RWPE2 (cell line): ENCODE data around the gene SNTN.
A peak's percentile ranks its signal among the peaks of the same experiment; 100 is the strongest.

Source experiments
- ATAC-seq: fragments of 200-7000 bp; cut with Tn5 transposase; 3 replicates; pipeline ENCODE4 v1.9.1; 2021; ENCODE audit warnings: low read depth
- DNase-seq: peaks from one replicate; pipeline ENCODE4 v3.0.0-alpha.2; 2020; ENCODE audit warnings: low spot score
- H3K27ac ChIP-seq: fragments of 450-650 bp; 2 replicates; pipeline ENCODE4 v1.5.1; 2017; ENCODE audit warnings: mild to moderate bottlenecking; ENCODE audit not compliant: poor library complexity, severe bottlenecking
- H3K27me3 ChIP-seq: fragments of 250-450 bp; sonication (Bioruptor Pico); 2 replicates; pipeline ENCODE4 v1.5.1; 2021; ENCODE audit warnings: mild to moderate bottlenecking, moderate library complexity; ENCODE audit not compliant: insufficient read depth, poor library complexity, severe bottlenecking
- H3K36me3 ChIP-seq: fragments of 250-450 bp; sonication (Bioruptor Pico); 2 replicates; pipeline ENCODE4 v1.5.1; 2020; ENCODE audit warnings: low read depth, mild to moderate bottlenecking, moderate library complexity
- H3K4me1 ChIP-seq: fragments of 250-450 bp; sonication (Bioruptor Pico); 2 replicates; pipeline ENCODE4 v1.5.1; 2021; ENCODE audit warnings: mild to moderate bottlenecking, moderate library complexity; ENCODE audit not compliant: insufficient read depth, poor library complexity, severe bottlenecking
- H3K4me3 ChIP-seq: fragments of 250-450 bp; sonication (Bioruptor Pico); 2 replicates; pipeline ENCODE4 v1.5.1; 2021; ENCODE audit warnings: mild to moderate bottlenecking, moderate library complexity; ENCODE audit not compliant: severe bottlenecking
- H3K9me3 ChIP-seq: fragments of 250-450 bp; sonication (Bioruptor Pico); 2 replicates; pipeline ENCODE4 v1.5.1; 2021; ENCODE audit warnings: mild to moderate bottlenecking, moderate library complexity; ENCODE audit not compliant: severe bottlenecking
- CTCF ChIP-seq: fragments of 450-650 bp; IDR thresholded peaks from one replicate; pipeline ENCODE4 v1.5.1; 2017; ENCODE audit warnings: mild to moderate bottlenecking, moderate library complexity; ENCODE audit not compliant: poor library complexity, severe bottlenecking

Gene SNTN

GRCh38 chr3:63613561-63613960, 38.9 kb upstream of the SNTN start:
- TF ChIP-seq CTCF: no peak
- no peaks in the 10 kb centered on the region for H3K9me3 ChIP-seq
- H3K4me1 ChIP-seq: peaks cover 3% of the 10 kb centered on the region
- no peak overlapping the region for H3K4me3 ChIP-seq
- H3K36me3 ChIP-seq: no peaks in the 10 kb centered on the region
- no peaks in the 10 kb centered on the region for H3K27me3 ChIP-seq
- ATAC-seq (peak; percentile 80; the same call in 2 of the 3 replicates), DNase-seq (no peak)
- peak overlapping the region; percentile 32 for H3K27ac ChIP-seq

- Histone ChIP-seq H3K36me3 (no peaks in the 10 kb centered on the region), H3K27me3 (no peaks in the 10 kb centered on the region), H3K9me3 (no peaks in the 10 kb centered on the region), H3K27ac (no peak overlapping the region), H3K4me3 (no peak overlapping the region), H3K4me1 (peaks cover 3% of the 10 kb centered on the region)
- ATAC-seq: no peak
- no peak for DNase-seq
- no peak for TF ChIP-seq CTCF
Observed at GRCh38 chr3:63617391-63617790, 35.1 kb upstream of the SNTN start.

- ATAC-seq: peak; percentile 96
- Histone ChIP-seq H3K4me1 (peaks cover 10% of the 10 kb centered on the region), H3K9me3 (no peaks in the 10 kb centered on the region), H3K27me3 (no peaks in the 10 kb centered on the region), H3K4me3 (no peak overlapping the region), H3K36me3 (no peaks in the 10 kb centered on the region), H3K27ac (peak overlapping the region; percentile 16)
- TF ChIP-seq CTCF: no peak
- DNase-seq: no peak
Observed at GRCh38 chr3:63624941-63625560, 27.4 kb upstream of the SNTN start.

- Histone ChIP-seq H3K4me3 (no peak overlapping the region), H3K27ac (no peak overlapping the region), H3K4me1 (no peaks in the 10 kb centered on the region), H3K27me3 (no peaks in the 10 kb centered on the region), H3K36me3 (no peaks in the 10 kb centered on the region), H3K9me3 (no peaks in the 10 kb centered on the region)
- no peak for DNase-seq
- ATAC-seq: peak; percentile 49; the same call in 1 of the 3 replicates
- TF ChIP-seq CTCF: no peak
Observed at GRCh38 chr3:63631670-63632069, 20.8 kb upstream of the SNTN start.

- Histone ChIP-seq H3K36me3 (no peaks in the 10 kb centered on the region), H3K9me3 (no peaks in the 10 kb centered on the region), H3K27me3 (no peaks in the 10 kb centered on the region), H3K4me3 (no peak overlapping the region), H3K4me1 (no peaks in the 10 kb centered on the region), H3K27ac (no peak overlapping the region)
- ATAC-seq (no peak), DNase-seq (no peak)
- no peak for TF ChIP-seq CTCF
Observed at GRCh38 chr3:63635186-63635585, 17.3 kb upstream of the SNTN start.
